ENCODE results near the gene HPS4.

Gene HPS4

GRCh38 chr22:26463101-26463661 lies 20.4 kb downstream of the HPS4 start:
- no peak for DNase-seq

DNA sequence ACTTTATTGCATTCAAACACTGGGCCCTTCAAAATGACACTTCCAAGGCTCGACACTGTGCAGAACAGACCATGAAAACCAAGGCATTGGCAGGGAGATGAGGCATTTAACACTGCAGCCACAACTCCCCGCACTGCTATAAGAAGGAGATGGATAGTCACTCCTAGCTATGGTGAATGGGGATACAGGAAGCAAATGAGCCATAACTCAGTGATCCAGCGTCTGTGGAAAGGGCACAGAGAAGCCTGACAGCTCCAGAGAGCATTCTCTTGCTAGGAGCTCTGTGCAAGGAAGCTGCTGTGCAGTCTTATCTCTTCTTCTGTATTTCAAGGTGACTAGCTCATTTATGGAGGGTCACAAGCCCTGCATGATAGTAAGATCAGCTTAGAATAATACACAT lies 20.9 kb downstream of the HPS4 start:
- DNase-seq, result no peak

DNA sequence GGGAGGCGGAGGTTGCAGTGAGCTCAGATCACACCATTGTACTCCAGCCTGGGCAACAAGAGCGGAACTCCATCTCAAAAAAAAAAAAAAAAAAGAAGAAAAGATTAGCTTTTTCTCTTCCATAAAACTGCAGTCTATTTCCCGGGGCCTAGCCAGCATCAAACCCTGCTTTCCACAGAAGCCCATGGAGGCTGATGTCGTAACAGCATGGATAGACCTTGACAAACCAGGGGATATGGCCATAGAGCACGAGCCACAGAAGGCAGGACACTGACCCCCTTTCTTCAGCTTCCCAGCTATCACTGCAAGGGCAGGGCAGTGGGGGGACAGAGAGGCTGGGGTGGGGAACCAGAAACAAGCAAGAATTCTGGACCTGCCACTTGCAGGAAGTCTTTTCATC lies 21.5 kb downstream of the HPS4 start:
- no peak for DNase-seq

DNA sequence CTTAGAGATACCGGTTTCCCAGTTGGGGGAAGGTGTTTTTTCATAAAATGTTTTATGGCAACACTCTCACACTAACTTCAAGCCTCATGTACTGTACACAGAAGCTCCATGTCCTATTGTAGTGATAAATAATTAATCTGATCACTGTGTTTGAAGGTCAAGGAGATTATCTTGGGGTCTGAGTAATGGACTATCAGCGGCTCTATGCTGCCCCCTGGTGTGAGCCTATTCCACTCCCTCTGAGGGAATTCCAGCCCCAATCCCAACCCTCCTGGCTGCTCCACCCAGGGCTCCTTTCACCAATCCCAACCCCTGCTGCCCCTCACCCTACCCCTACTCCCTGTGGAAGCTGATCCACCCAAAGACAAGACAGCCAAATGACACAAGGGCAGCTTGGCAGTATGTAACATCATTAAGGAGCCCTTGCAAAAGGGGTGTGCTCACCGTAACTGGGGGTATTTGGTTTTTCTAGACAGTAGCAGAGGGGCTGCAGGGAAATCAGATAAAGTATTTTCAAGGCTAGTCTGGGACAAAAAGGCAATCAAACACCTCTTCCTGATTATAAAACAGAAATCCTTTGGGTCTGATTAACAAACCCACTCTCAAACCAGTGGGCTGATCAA lies 22.3 kb downstream of the HPS4 start:
- no peak for DNase-seq

DNA sequence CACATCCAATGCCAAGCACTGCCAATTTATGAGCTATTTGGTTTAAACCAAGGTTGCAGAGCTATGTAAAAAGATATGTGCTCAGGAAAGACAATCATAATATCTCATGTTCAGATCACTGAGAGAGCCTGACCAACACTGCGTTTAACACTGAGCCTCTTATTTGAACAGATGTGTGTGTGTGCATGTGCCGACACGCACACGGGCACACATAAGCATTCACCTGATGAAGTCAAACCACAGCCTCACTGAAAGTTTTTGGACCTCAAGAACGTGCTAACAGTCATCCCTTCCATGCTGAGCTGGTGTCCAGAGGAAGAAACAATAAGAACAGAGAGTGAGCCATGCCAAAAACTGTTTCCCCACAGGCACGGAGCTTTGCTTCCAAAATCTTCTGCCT lies 23.4 kb downstream of the HPS4 start:
- DNase-seq, result no peak

GRCh38 chr22:26457661-26458272 lies 25.8 kb downstream of the HPS4 start:
- no peak for DNase-seq

GRCh38 chr22:26453812-26454500 lies 29.6 kb downstream of the HPS4 start:
- no peak for DNase-seq

DNA sequence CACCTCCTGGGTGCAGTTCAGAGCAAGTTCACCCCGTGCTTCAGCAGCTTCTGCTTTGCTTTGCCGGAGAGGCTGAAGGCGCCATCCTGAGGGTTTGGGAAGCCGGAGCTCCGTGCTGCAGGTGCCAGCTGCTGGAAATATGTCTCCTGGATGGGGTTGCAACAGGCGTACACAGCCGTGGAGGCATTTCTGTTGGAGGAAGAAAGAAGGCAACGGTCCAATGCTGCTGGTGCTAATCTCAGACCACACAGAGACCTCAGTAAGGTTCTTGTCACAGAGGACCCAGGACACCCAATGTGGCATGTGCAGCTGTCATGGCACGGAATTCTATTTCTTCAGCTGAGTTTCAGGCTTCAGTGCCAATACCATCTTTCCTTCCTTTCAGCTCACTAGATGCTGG lies 30.4 kb downstream of the HPS4 start:
- DNase-seq, result no peak

GRCh38 chr22:26452236-26453016 lies 31.2 kb downstream of the HPS4 start:
- DNase-seq, result no peak

DNA sequence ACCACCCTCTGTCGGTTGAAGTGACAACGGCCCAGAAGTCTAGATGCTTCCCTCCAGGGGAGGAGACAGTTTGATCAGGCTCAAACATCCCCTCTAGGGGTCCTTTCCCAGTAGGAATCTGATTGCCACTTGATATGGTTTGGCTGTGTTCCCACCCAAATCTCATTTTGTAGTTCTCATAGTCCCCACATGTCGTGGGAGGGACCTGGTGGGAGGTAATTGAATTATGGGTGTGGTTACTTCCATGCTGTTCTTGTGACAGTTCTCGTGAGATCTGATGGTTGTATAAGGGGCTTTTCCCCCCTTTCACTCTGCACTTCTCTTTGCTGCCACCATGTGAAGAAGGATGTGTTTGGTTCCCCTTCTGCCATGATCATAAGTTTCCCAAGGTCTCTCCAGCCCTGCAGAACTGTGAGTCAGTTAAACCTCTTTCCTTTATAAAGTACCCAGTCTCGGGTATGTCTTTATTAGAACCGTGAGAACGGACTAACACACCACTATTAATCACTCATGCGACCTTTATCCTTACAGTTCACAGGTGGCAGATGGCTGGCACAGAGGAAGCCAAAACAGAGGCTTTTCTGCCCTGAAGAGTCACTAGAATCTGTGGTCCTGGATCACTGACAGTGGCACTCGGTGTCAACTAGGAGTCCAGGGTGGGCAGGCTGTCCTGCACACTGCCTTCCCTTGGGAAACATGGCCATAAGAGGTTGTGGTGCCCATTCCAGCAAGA lies 33.0 kb downstream of the HPS4 start:
- DNase-seq, result no peak

DNA sequence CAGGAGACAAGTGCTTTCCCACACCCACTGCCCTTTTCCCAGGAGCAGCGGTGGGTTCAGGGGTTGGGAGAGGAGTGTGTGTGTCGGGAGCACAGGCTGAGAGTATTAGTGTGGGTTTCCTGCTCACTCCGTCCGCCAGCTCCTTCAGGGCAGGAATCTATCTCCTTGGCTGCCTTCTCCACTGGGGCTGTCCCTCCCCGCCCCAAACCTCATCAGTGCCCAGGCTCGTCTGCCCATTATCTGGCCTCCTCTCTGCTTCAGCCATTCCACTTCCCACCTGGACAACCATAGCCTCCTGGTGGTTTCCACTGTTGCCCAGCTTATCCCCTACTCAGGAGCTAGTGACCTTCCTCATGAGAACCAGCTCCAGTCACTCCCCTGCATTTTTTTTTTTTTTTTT lies 34.6 kb downstream of the HPS4 start:
- DNase-seq, result no peak

GRCh38 chr22:26448334-26448733 lies 35.2 kb downstream of the HPS4 start:
- no peak for DNase-seq

GRCh38 chr22:26447584-26448329 lies 35.8 kb downstream of the HPS4 start:
- DNase-seq, result no peak

DNA sequence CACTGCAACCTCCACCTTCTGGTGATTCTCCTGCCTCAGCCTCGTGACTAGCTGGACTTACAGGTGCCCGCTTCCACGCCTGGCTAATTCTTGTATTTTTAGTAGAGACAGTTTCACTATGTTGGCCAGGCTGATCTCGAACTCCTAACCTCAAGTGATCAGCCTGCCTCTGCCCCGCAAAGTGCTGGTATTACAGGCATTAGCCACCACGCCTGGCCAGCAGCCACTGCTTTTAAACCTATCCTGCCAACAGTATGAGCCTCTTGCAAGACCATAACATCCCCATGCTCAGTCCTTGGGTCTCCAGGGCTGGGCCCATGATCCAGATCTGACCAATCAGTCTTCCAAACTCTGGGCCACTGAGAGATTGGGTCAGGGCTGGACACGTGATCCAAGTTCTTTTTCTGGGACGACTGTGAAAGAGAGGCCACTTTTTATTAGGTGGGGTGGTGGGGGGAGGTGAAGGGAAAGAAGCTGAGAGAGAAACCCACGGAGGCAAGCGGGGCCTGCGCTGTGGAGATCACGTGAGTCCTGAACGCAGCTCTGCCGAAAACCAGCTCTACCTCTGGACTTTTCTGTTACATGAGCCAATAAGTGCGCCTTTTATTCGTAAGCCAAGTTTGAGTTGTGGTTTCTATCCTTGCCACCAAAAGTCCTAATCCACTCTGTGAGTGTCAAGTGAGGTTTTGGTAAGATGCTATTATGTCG lies 36.6 kb downstream of the HPS4 start:
- no peak for DNase-seq

DNA sequence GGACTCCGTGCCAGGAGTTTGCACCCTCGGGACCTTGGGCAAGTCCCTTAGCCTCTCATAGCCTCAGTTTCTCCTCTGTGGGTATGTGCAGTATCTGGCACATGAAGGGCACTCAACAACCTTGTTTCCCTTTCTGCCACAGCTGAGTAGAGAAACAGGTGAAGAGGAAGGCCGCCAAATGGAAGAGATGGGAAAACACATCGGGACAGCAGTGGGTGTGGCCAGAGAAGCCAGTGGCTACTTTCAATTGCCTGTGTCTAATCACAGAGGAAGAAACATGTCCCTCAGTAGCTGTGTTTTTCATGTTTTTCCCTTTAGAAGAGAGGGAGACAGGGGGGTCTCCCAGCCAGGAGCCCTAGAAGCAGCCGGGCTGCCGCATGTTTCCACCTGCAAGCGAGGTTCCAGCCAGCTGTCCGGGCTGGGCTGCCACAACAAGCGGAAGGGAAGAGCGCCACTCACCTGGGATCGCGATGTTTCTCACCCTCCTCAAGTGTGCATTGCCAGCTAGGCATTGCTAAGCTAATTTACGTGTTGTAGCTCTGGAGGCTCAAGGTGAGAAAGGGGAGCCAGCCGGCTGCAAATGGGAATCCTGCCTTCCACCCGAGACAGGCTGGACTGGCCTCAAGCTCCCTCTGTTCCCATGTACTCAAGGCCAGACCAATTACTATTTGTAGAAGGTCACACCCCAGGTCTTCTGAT lies 37.9 kb downstream of the HPS4 start:
- no peak for DNase-seq

DNA sequence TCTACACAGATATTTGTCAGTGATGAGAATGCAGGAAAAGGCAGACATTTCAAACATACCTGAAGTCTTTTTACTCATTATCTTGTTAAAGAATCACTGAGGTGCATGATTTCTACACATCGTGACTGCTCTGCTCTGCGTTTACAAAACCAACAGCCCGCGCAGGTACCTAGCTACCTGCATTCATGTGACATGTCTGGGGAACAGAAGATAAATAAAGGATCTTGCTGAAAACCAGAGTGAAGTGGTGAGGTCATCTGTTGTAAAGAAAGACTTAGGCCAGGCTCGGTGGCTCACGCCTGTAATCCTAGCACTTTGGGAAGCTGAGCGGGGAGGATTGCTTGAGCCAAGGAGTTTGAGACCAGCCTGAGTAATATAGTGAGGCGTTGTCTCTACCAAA lies 38.8 kb downstream of the HPS4 start:
- no peak for DNase-seq

GRCh38 chr22:26443901-26444690 lies 39.5 kb downstream of the HPS4 start:
- DNase-seq, result no peak

GRCh38 chr22:26442086-26442756 lies 41.4 kb downstream of the HPS4 start:
- no peak for DNase-seq

DNA sequence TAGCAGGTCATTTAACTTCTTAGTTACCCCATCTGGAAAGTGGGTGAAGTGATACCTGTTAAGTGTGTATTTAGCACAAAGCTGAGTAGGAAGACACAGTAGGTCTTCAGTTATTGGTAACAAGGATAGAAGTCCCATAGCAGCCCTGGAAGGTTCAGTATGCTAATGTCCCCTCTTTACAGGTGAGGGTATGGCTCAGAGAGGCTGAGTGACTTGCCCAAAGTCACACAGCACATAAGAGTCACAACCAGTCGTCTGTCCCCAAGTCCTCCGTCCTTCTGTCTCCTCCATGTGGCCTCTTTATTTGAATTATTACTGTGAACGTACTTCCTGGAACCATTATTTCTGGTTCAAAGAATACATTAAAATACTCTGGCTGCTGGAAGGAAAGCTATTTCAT lies 44.0 kb downstream of the HPS4 start:
- no peak for DNase-seq

Measured in activated CD4-positive, alpha-beta T cell treated with anti-CD3 and anti-CD28 coated beads for 1 hour (primary cell).